Ovary (tissue), 9 donors: ENCODE results near the gene DMRTB1. TPM values are rescaled to one million over a fixed set of nuclear protein-coding genes. Genes with fewer than 3 reads are reported as not detected.

Experiments used
- DNase-seq, 5 donors: peaks; one replicate each; pipeline ENCODE4 v3.0.0-alpha.2; 2019 to 2020
- H3K27ac ChIP-seq, 2 donors: fragments of 200-600 bp; one replicate each; pipeline versions ENCODE4 v1.5.1 to v1.8.0; 2019 to 2022
- H3K27me3 ChIP-seq: fragments of 200-600 bp; one replicate; pipeline ENCODE4 v1.8.0; 2022
- H3K36me3 ChIP-seq: fragments of 200-600 bp; sonication (generic); one replicate; pipeline ENCODE4 v1.5.1; 2019
- H3K4me1 ChIP-seq: one replicate; pipeline ENCODE4 v1.8.1; 2013; ENCODE audit warnings: mild to moderate bottlenecking, moderate library complexity; ENCODE audit not compliant: insufficient read depth
- H3K4me3 ChIP-seq: fragments of 200-600 bp; sonication (generic); one replicate; pipeline ENCODE4 v1.5.1; 2017
- H3K9me3 ChIP-seq, 2 donors: fragments of 200-600 bp in 1 of 2; sonication (generic) in 1 of 2; one replicate each; pipeline versions ENCODE4 v1.5.1 to v1.8.1; 2013 to 2019; ENCODE audit warnings: mild to moderate bottlenecking in 1 of 2, moderate library complexity in 1 of 2
- CTCF ChIP-seq, 3 donors: fragments of 450-650 bp in 2 of 3; fragments of 200-600 bp in 1 of 3; IDR thresholded peaks; one replicate each; pipeline versions ENCODE4 v1.5.1 to v1.8.0; 2016 to 2022; ENCODE audit warnings: antibody characterized with exemption in 3 of 3, mild to moderate bottlenecking in 1 of 3
- EP300 ChIP-seq: sonication (generic); formaldehyde crosslinking; IDR thresholded peaks from one replicate; pipeline ENCODE4 v1.6.1; 2017; ENCODE audit warnings: antibody characterized with exemption
- POLR2A ChIP-seq: fragments of 450-650 bp; IDR thresholded peaks from one replicate; pipeline ENCODE4 v1.6.1; 2017; ENCODE audit warnings: antibody characterized with exemption, mild to moderate bottlenecking, moderate library complexity
- WGBS, 3 donors: extraction: QIAGEN DNeasy Blood & Tissue Kit in 1 of 3; methylation state at CpG; one replicate each; pipeline versions ENCODE4 v1.1.5 to v1.1.7; 2013 to 2017; 5-methylcytosine and 5-hydroxymethylcytosine counted together
- intact Hi-C, 4 donors: fragments of 100-400 bp; cut with DNase I; formaldehyde crosslinking; loops; one replicate each; pipeline versions ENCODE4 v1.11.0 to v1.15.1; 2022 to 2023
- polyA plus RNA-seq, 2 donors: library from polyadenylated mRNA; stranded (reverse); fragments of 200-250 nt in 1 of 2; fragments of 350-450 nt in 1 of 2; fragmentation: Illumina TruSeq in 1 of 2; extraction: RNeasy Lipid Tissue Mini Kit (QIAGEN cat#74804) in 1 of 2; gene quantifications; one replicate each; pipeline ENCODE4 v1.2.3, GENCODE V29; 2013 to 2014
- total RNA-seq, 7 donors: library from RNA; depleted of rRNA in 2 of 7; stranded (reverse); fragments of >200 nt in 2 of 7; fragmentation: NEBNext Ultra II Directional in 3 of 7; extraction: Animal tissue kit (Norgen Biotek cat#: 25700) in 3 of 7; gene quantifications; one replicate each; pipeline versions ENCODE4 v1.1.0 to v1.2.4, GENCODE V29; 2016 to 2023
- donor health status: DM: no; HTN: no; CAD: no; lungs with moderate emphysema.
- donor health status: DM: no; HTN: no; CAD: no.
- donor health status: Bipolar disorder and iron deficiency.
- donor health status: DM: yes; HTN: yes; CAD: no.
- donor health status: DM: no; HTN: no; CAD: no.
- donor health status: DM: yes; HTN: yes; CAD: no.

Gene DMRTB1
- total and polyA plus RNA-seq, 9 donors = 0.06 TPM; not detected in 8

- H3K27me3 ChIP-seq = no peaks in the 10 kb centered on the region
- no peak overlapping the region for H3K27ac ChIP-seq
- WGBS, 3 donors = 19 to 22% (median 21%) methylated on average over 27 of the region's 27 CpGs
- H3K9me3 ChIP-seq = no peaks in the 10 kb centered on the region
- TF ChIP-seq CTCF (IDR thresholded peaks at IDR 0.05) (peak; percentile 31 to 56 (median 51)), POLR2A (no peak)
- H3K4me3 ChIP-seq = no peak overlapping the region
- intact Hi-C loops = loop anchor here in 3 of 4 donors (2.0 to 10.0 kb wide), 4 partner anchors 199 to 1322 kb away; a partner anchor contains a TSS
- DNase-seq = peak; percentile 61 to 87 (median 67)
- no peaks in the 10 kb centered on the region for H3K36me3 ChIP-seq
- no peaks in the 10 kb centered on the region for H3K4me1 ChIP-seq
Observed at GRCh38 chr1:53485478-53486394, 26.5 kb downstream of the DMRTB1 start.

GRCh38 chr1:53486395-53487026, 27.3 kb downstream of the DMRTB1 start:
- Histone ChIP-seq H3K4me3 (no peak overlapping the region), H3K36me3 (no peaks in the 10 kb centered on the region), H3K9me3 (no peaks in the 10 kb centered on the region), H3K4me1 (no peaks in the 10 kb centered on the region), H3K27me3 (no peaks in the 10 kb centered on the region), H3K27ac (no peak overlapping the region)
- TF ChIP-seq POLR2A = no peak
- WGBS, 3 donors = 75 to 79% (median 79%) methylated on average over 9 of the region's 9 CpGs
- DNase-seq = no peak
- intact Hi-C loops = loop anchor here in 3 of 4 donors (5.0 to 10.0 kb wide), 3 partner anchors 198 to 1321 kb away; a partner anchor contains a TSS

GRCh38 chr1:53490351-53490750, 31.2 kb downstream of the DMRTB1 start:
- no peak for DNase-seq
- no peak overlapping the region for H3K27ac ChIP-seq
- no peak for TF ChIP-seq CTCF (IDR thresholded peaks at IDR 0.05)
- TF ChIP-seq POLR2A = no peak
- no peaks in the 10 kb centered on the region for H3K9me3 ChIP-seq
- WGBS, 3 donors = 49 to 56% (median 55%) methylated on average over 3 of the region's 3 CpGs
- H3K27me3 ChIP-seq = no peaks in the 10 kb centered on the region
- no peak overlapping the region for H3K4me3 ChIP-seq
- H3K4me1 ChIP-seq = no peaks in the 10 kb centered on the region
- H3K36me3 ChIP-seq = no peaks in the 10 kb centered on the region
- intact Hi-C loops = no loop called here

- DNase-seq = no peak
- TF ChIP-seq EP300 (no peak), CTCF (IDR thresholded peaks at IDR 0.05) (no peak), POLR2A (no peak)
- H3K4me3 ChIP-seq = no peak overlapping the region
- no peaks in the 10 kb centered on the region for H3K27me3 ChIP-seq
- 94 to 97% (median 96%) methylated on average over 8 of the region's 8 CpGs for WGBS, 3 donors
- intact Hi-C loops = no loop called here
- no peaks in the 10 kb centered on the region for H3K36me3 ChIP-seq
- no peaks in the 10 kb centered on the region for H3K4me1 ChIP-seq
- no peaks in the 10 kb centered on the region for H3K9me3 ChIP-seq
- H3K27ac ChIP-seq = no peak overlapping the region
Observed at GRCh38 chr1:53495633-53496345, 36.6 kb downstream of the DMRTB1 start.
